GM12878 (cell line): ENCODE results near the gene CRYBG3. TPM values are rescaled to one million over a fixed set of nuclear protein-coding genes. Genes with fewer than 3 reads are reported as not detected.

Experiments used
- ASH2L ChIP-seq: fragments of 300-600, 200-600 bp; sonication (generic); IDR thresholded peaks from 2 replicates; pipeline ENCODE4 v1.6.1; 2017; ENCODE audit warnings: low read depth, mild to moderate bottlenecking, borderline replicate concordance
- ATF7 ChIP-seq: fragments of 450-650 bp; IDR thresholded peaks from 2 replicates; pipeline ENCODE4 v1.6.1; 2016; ENCODE audit warnings: low read depth, mild to moderate bottlenecking
- BACH1 ChIP-seq: fragments of 450-650 bp; IDR thresholded peaks from 2 replicates; pipeline ENCODE4 v1.6.1; 2017; ENCODE audit warnings: mild to moderate bottlenecking, borderline replicate concordance
- BHLHE40 ChIP-seq, 2 experiments: fragments of 450-650 bp in 1 of 2; IDR thresholded peaks; 2 replicates each; pipeline ENCODE4 v1.6.1; 2011 to 2017; ENCODE audit warnings: low read depth in 2 of 2, borderline replicate concordance in 1 of 2, improper control_type of control experiment in 1 of 2, low read length in 1 of 2, mild to moderate bottlenecking in 1 of 2
- BRCA1 ChIP-seq: IDR thresholded peaks from 2 replicates; pipeline ENCODE4 v1.6.1; 2011; ENCODE audit warnings: low read depth, low read length, improper control_type of control experiment
- CHD2 ChIP-seq: IDR thresholded peaks from 2 replicates; pipeline ENCODE4 v1.6.1; 2011; ENCODE audit warnings: low read depth, low read length, improper control_type of control experiment, borderline replicate concordance
- CREB1 ChIP-seq: IDR thresholded peaks from 2 replicates; pipeline ENCODE4 v1.6.1; 2012; ENCODE audit warnings: low read depth, mild to moderate bottlenecking, inconsistent platforms
- E2F8 ChIP-seq: fragments of 450-650 bp; IDR thresholded peaks from 2 replicates; pipeline ENCODE4 v1.6.1; 2018; ENCODE audit warnings: mild to moderate bottlenecking, low read depth, moderate library complexity; ENCODE audit not compliant: partially characterized antibody
- HDGF ChIP-seq: fragments of 450-650 bp; IDR thresholded peaks from 2 replicates; pipeline ENCODE4 v1.6.1; 2016; ENCODE audit warnings: antibody characterized with exemption
- IKZF1 ChIP-seq: fragments of 450-650 bp; conservative IDR thresholded peaks from 2 replicates; pipeline ENCODE4 v1.6.1; 2017; ENCODE audit warnings: antibody characterized with exemption, mild to moderate bottlenecking
- LARP7 ChIP-seq: fragments of 450-650 bp; IDR thresholded peaks from 2 replicates; pipeline ENCODE4 v1.6.1; 2017; ENCODE audit warnings: mild to moderate bottlenecking
- MTA2 ChIP-seq: fragments of 450-650 bp; IDR thresholded peaks from 2 replicates; pipeline ENCODE4 v1.6.1; 2016; ENCODE audit warnings: low read depth, mild to moderate bottlenecking, moderate library complexity
- MXI1 ChIP-seq: fragments of 150-350 bp; IDR thresholded peaks from 2 replicates; pipeline ENCODE4 v1.6.1; 2011; ENCODE audit warnings: low read depth, mild to moderate bottlenecking, inconsistent platforms, low read length, improper control_type of control experiment
- MYC ChIP-seq: IDR thresholded peaks from 2 replicates; pipeline ENCODE4 v1.6.1; 2011; ENCODE audit warnings: mild to moderate bottlenecking, low read length, moderate library complexity, inconsistent platforms; ENCODE audit not compliant: insufficient read depth, insufficient replicate concordance, insufficient read length, severe bottlenecking
- PAX5 ChIP-seq: IDR thresholded peaks from 2 replicates; pipeline ENCODE4 v1.6.1; 2011; ENCODE audit warnings: low read depth, low read length, borderline replicate concordance
- POLR2A ChIP-seq: IDR thresholded peaks from 2 replicates; pipeline ENCODE4 v1.6.1; 2011; ENCODE audit warnings: low read depth, mild to moderate bottlenecking, low read length
- POU2F2 ChIP-seq: IDR thresholded peaks from 3 replicates; pipeline ENCODE4 v1.6.1; 2011; ENCODE audit warnings: low read depth, mild to moderate bottlenecking, low read length, borderline replicate concordance
- RELA ChIP-seq: fragments of 450-650 bp; IDR thresholded peaks from 2 replicates; pipeline ENCODE4 v1.8.0; 2014; ENCODE audit warnings: borderline replicate concordance; ENCODE audit not compliant: partially characterized antibody
- RUNX3 ChIP-seq: IDR thresholded peaks from 2 replicates; pipeline ENCODE4 v1.6.1; 2012; ENCODE audit warnings: low read length, inconsistent platforms
- SMARCA5 ChIP-seq: fragments of 450-650 bp; IDR thresholded peaks from 2 replicates; pipeline ENCODE4 v1.6.1; 2017; ENCODE audit warnings: mild to moderate bottlenecking
- TCF12 ChIP-seq: IDR thresholded peaks from 2 replicates; pipeline ENCODE4 v1.6.1; 2011; ENCODE audit warnings: low read depth, mild to moderate bottlenecking, low read length
- ZBTB11 ChIP-seq: fragments of 450-650 bp; formaldehyde crosslinking; IDR thresholded peaks from 2 replicates; pipeline ENCODE4 v1.5.0; 2022; ENCODE audit warnings: mild to moderate bottlenecking, missing genetic modification characterization
- ZSCAN29 ChIP-seq: fragments of 450-650 bp; IDR thresholded peaks from 2 replicates; pipeline ENCODE4 v1.6.1; 2017; ENCODE audit warnings: mild to moderate bottlenecking, moderate library complexity
- polyA plus RNA-seq, 11 experiments: library from polyadenylated mRNA; depleted of rRNA in 4 of 11; unstranded in 6 of 11; stranded (reverse) in 5 of 11; fragments of >200 nt; fragmentation: Nextera tagmentation in 4 of 11; fragmentation: Illumina TruSeq in 1 of 11; extraction: Ambion mirVana in 4 of 11; extraction: Trizol in 1 of 11; gene quantifications; 1 replicate in 1 of 11; 2 replicates in 10 of 11; pipeline versions ENCODE4 v1.2.1 to v1.2.3, GENCODE V29; 2011 to 2016; ENCODE audit warnings: inconsistent platforms in 2 of 11, missing spikeins in 2 of 11, low read depth in 1 of 11
- total RNA-seq, 4 experiments: library from RNA; depleted of rRNA in 3 of 4; stranded (reverse); fragments of >200 nt in 3 of 4; fragmentation: Illumina TruSeq in 1 of 4; extraction: Trizol in 1 of 4; gene quantifications; 2 replicates each; pipeline versions ENCODE4 v1.2.1 to v1.2.3, GENCODE V29; 2013 to 2021

Gene CRYBG3
- total and polyA plus RNA-seq, 10 of the 15 experiments (the other 5 are each of a cell fraction or from before 2014, with no cell fraction given) = 0.11 to 5.4 (median 1.6) TPM

DNA sequence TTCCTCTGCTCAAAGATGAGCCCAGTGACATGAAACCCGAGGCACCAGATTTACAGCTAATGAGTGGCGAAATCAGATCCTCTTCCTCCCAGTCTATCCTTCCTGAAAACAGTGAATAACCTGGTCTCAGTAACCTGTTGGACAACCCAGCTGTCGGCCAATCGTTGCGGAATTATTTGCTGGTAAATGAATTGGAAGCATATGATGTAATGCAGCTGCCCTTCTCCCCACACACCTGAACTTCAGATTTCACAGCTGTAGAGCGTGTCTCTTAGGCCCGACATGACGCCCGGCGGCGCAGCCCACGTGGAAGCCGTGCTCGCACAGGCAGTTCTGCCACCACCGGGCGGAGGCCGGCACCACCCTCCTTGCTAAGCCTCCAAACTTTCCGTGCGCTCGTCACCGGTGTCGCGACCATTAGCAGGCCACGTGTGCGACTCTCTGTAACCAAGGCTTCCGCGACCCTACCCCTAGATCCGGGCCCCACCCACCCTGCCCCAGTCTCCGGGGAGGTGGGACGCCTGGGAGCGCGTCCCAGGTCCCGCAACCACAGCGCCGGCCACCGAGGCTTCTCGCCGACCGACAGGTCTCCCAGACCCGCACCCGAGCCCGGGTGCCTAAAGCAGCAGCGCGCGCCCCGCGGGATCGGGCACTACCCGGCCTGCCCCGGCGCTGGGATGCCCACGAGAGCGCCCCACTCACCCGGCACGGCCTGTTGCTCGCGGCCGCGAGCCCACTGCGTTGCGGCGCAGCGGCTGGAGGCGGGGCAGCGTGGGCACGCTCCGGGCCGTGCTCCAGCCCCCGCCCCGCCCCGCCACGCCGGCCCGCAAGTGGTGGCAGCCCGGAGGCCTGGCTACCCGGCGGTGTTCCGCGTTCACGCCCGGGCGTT is 150.1 kb downstream of the CRYBG3 start, which contains the start of gene RIOX2 (continued):
- TF ChIP-seq BHLHE40 (IDR thresholded peaks at IDR 0.05; ENCODE audit: borderline replicate concordance in 1 of 2, low read depth in 2 of 2, low read length in 1 of 2) (peak; percentile 14 to 82; a peak in 3 of 4 replicates), POU2F2 (peak; percentile 36; the same call in 1 of the 3 replicates), ASH2L (peak; percentile 46; the same call in 1 of the 2 replicates), LARP7 (peak; percentile 47), RUNX3 (peak; percentile 55), ZSCAN29 (0 out of 2 replicates have a peak, but pooled peaks have one; percentile 38), MTA2 (no peak), ZBTB11 (CRISPR knock-in tag) (no peak), PAX5 (0 out of 2 replicates have a peak, but pooled peaks have one; percentile 9), ATF7 (peak; percentile 72), E2F8 (no peak), TCF12 (peak; percentile 46; the same call in 1 of the 2 replicates), CHD2 (0 out of 2 replicates have a peak, but pooled peaks have one; percentile 12), RELA (peak; percentile 16), POLR2A (peak; percentile 85), HDGF (0 out of 2 replicates have a peak, but pooled peaks have one; percentile 42), BRCA1 (no peak), MXI1 (peak; percentile 97), MYC (peak; percentile 90), SMARCA5 (peak; percentile 53; the same call in 1 of the 2 replicates), BACH1 (peak; percentile 80), IKZF1 (peak; percentile 59), CREB1 (peak; percentile 65; the same call in 1 of the 2 replicates)
